GM19043 (cell line): ENCODE measurements around the gene MYL7.

Experiments used
- ATAC-seq: cut with Tn5 transposase; IDR thresholded peaks from one replicate; pipeline ENCODE4 v1.9.1; 2021; ENCODE audit warnings: low read depth; ENCODE audit not compliant: unreplicated experiment

MYL7 gene

GRCh38 chr7:44150966-44151941, 10.1 kb upstream of the MYL7 start:
- no peak for ATAC-seq

GRCh38 chr7:44150466-44150832, 9.3 kb upstream of the MYL7 start:
- ATAC-seq, result peak; percentile 89

- peak; percentile 10 for ATAC-seq
These were observed 8.7 kb upstream of the MYL7 start for GRCh38 chr7:44149571-44150465.

GRCh38 chr7:44148961-44149536, 7.9 kb upstream of the MYL7 start:
- no peak for ATAC-seq

GRCh38 chr7:44148166-44148565, 7.0 kb upstream of the MYL7 start:
- ATAC-seq, result no peak

GRCh38 chr7:44147026-44147991, 6.2 kb upstream of the MYL7 start:
- no peak for ATAC-seq

- ATAC-seq, result no peak
These were observed 5.1 kb upstream of the MYL7 start for GRCh38 chr7:44145969-44146911.

- no peak for ATAC-seq
These were observed 4.4 kb upstream of the MYL7 start for GRCh38 chr7:44145479-44145968.

- ATAC-seq, result no peak
These were observed 3.9 kb upstream of the MYL7 start for GRCh38 chr7:44144968-44145478.

GRCh38 chr7:44144426-44144967, 3.4 kb upstream of the MYL7 start:
- ATAC-seq, result no peak

GRCh38 chr7:44143646-44144250, 2.6 kb upstream of the MYL7 start:
- ATAC-seq, result no peak

GRCh38 chr7:44142028-44142427, 896 bp upstream of the MYL7 start:
- no peak for ATAC-seq

- ATAC-seq, result no peak
These were observed 791 bp downstream of the MYL7 start for GRCh38 chr7:44140341-44140740.

- no peak for ATAC-seq
These were observed 1.7 kb downstream of the MYL7 start for GRCh38 chr7:44139311-44140010.

- no peak for ATAC-seq
These were observed 2.4 kb downstream of the MYL7 start for GRCh38 chr7:44138698-44139097.

GRCh38 chr7:44136731-44137130, 4.4 kb downstream of the MYL7 start:
- no peak for ATAC-seq

- no peak for ATAC-seq
These were observed 6.0 kb downstream of the MYL7 start for GRCh38 chr7:44134943-44135628.
